Measurements from ENCODE around the gene MTX3. TPM values are rescaled to one million over a fixed set of nuclear protein-coding genes. Genes with fewer than 3 reads are reported as not detected.
A peak's percentile ranks its signal among the peaks of the same experiment; 100 is the strongest.

The MTX3 gene, protein sequence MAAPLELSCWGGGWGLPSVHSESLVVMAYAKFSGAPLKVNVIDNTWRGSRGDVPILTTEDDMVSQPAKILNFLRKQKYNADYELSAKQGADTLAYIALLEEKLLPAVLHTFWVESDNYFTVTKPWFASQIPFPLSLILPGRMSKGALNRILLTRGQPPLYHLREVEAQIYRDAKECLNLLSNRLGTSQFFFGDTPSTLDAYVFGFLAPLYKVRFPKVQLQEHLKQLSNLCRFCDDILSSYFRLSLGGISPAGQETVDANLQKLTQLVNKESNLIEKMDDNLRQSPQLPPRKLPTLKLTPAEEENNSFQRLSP
- total RNA-seq (2021) (33.6 to 37.0 TPM (median 34.6 TPM) in 3 replicates), Bru-seq, nascent RNA (percentile 95 among the genes with signal in this experiment)
- long read RNA-seq, experiment 1, full-length matches to known transcripts = 14 of 69 reads
- long read RNA-seq, experiment 1, partial matches to known transcripts = 7 of 69 reads
- long read RNA-seq, experiment 1, other reads (novel, unspliced or antisense) = 48 of 69 reads
- long read RNA-seq, experiment 2, full-length matches to known transcripts = 2 of 29 reads
- long read RNA-seq, experiment 2, partial matches to known transcripts = 1 of 29 reads
- long read RNA-seq, experiment 2, other reads (novel, unspliced or antisense) = 26 of 29 reads
- long read RNA-seq, experiment 3, full-length matches to known transcripts = 2 of 4 reads
- long read RNA-seq, experiment 3, partial matches to known transcripts = 0 of 4 reads
- long read RNA-seq, experiment 3, other reads (novel, unspliced or antisense) = 2 of 4 reads

DNA sequence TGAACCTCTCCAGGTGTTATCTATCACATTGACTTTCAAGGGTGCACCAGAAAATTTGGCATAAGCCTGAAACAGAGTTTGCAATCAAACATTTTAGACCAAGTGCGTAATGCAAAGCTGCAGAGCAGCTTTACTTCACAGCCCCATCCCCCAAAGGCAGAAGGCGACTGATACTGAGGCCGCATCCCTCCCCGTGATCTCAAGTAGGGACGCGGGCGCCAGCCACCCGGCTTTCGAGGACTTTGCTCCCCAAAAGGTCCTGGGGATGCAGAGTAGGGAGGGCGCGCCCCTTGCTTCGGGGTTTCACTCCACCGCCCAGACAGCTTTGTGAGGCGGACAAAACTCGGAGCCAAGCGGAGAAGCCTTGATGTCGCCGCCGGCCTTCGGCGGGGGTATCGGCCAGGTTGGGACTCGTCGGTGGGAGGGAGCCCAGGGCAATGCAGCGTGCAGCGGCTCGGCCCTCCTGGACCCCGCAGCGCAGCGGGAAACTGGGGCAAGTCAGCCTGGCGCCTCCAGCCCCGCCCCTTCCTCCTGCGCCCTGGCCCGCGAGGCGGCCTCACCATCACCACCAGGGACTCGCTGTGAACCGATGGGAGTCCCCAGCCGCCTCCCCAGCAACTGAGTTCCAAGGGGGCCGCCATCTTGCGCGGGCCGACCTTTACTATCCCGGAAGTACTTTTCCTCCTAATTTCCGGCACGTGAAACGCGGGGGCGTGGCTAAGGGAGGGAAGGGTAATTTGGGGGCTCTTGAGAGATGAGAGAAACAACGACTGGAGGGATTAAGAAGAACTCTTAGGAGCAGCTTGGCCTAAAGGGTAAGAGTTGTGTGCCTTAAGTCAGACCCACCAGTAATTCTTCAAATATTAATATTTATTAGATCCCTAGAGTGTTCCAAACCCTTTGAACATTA is at the start of gene MTX3:
Gene MTX3 (minus strand): TSS at position 665 of the 910 bp plus-strand sequence. CDS start 24 bp downstream, at position 641.
- H3K27me3 Mint-ChIP-seq (ENCODE audit: low read depth) = no peaks in the 10 kb centered on the region
- ATAC-seq = peak; percentile 92
- TF ChIP-seq, protein P1, sequence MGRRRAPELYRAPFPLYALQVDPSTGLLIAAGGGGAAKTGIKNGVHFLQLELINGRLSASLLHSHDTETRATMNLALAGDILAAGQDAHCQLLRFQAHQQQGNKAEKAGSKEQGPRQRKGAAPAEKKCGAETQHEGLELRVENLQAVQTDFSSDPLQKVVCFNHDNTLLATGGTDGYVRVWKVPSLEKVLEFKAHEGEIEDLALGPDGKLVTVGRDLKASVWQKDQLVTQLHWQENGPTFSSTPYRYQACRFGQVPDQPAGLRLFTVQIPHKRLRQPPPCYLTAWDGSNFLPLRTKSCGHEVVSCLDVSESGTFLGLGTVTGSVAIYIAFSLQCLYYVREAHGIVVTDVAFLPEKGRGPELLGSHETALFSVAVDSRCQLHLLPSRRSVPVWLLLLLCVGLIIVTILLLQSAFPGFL (CRISPR knock-in tag; IDR thresholded peaks at IDR 0.05; ENCODE audit: borderline replicate concordance) = no peak; the same call in 1 of the 2 replicates
- TF ChIP-seq, protein P2, sequence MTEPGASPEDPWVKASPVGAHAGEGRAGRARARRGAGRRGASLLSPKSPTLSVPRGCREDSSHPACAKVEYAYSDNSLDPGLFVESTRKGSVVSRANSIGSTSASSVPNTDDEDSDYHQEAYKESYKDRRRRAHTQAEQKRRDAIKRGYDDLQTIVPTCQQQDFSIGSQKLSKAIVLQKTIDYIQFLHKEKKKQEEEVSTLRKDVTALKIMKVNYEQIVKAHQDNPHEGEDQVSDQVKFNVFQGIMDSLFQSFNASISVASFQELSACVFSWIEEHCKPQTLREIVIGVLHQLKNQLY (CRISPR knock-in tag; IDR thresholded peaks at IDR 0.05) = no peak
- peak; percentile 81 for TF ChIP-seq ETV6 (CRISPR knock-in tag; IDR thresholded peaks at IDR 0.05)
- TF ChIP-seq MYBL2 (CRISPR knock-in tag; IDR thresholded peaks at IDR 0.05) = peak; percentile 84; the same call in 1 of the 2 replicates
- peak; percentile 50; the same call in 1 of the 2 replicates for TF ChIP-seq ZNF317 (CRISPR knock-in tag; IDR thresholded peaks at IDR 0.05; ENCODE audit: borderline replicate concordance, low read depth)
- TF ChIP-seq, protein P3, sequence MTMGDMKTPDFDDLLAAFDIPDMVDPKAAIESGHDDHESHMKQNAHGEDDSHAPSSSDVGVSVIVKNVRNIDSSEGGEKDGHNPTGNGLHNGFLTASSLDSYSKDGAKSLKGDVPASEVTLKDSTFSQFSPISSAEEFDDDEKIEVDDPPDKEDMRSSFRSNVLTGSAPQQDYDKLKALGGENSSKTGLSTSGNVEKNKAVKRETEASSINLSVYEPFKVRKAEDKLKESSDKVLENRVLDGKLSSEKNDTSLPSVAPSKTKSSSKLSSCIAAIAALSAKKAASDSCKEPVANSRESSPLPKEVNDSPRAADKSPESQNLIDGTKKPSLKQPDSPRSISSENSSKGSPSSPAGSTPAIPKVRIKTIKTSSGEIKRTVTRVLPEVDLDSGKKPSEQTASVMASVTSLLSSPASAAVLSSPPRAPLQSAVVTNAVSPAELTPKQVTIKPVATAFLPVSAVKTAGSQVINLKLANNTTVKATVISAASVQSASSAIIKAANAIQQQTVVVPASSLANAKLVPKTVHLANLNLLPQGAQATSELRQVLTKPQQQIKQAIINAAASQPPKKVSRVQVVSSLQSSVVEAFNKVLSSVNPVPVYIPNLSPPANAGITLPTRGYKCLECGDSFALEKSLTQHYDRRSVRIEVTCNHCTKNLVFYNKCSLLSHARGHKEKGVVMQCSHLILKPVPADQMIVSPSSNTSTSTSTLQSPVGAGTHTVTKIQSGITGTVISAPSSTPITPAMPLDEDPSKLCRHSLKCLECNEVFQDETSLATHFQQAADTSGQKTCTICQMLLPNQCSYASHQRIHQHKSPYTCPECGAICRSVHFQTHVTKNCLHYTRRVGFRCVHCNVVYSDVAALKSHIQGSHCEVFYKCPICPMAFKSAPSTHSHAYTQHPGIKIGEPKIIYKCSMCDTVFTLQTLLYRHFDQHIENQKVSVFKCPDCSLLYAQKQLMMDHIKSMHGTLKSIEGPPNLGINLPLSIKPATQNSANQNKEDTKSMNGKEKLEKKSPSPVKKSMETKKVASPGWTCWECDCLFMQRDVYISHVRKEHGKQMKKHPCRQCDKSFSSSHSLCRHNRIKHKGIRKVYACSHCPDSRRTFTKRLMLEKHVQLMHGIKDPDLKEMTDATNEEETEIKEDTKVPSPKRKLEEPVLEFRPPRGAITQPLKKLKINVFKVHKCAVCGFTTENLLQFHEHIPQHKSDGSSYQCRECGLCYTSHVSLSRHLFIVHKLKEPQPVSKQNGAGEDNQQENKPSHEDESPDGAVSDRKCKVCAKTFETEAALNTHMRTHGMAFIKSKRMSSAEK (CRISPR knock-in tag; IDR thresholded peaks at IDR 0.05; ENCODE audit: borderline replicate concordance) = no peak
- no peak for TF ChIP-seq HMGA2 (CRISPR knock-in tag; IDR thresholded peaks at IDR 0.05)
- no peak for TF ChIP-seq GTF2I (CRISPR knock-in tag; conservative IDR thresholded peaks at IDR 0.05)
- TF ChIP-seq SMAD4 (CRISPR knock-in tag; IDR thresholded peaks at IDR 0.05) = no peak
- peak; percentile 63; the same call in 1 of the 2 replicates for TF ChIP-seq TEAD1 (CRISPR knock-in tag; IDR thresholded peaks at IDR 0.05)
- TF ChIP-seq RORB (CRISPR knock-in tag; IDR thresholded peaks at IDR 0.05) = no peak
- TF ChIP-seq PRRX2 (CRISPR knock-in tag; IDR thresholded peaks at IDR 0.05) = no peak
- TF ChIP-seq, protein P4, sequence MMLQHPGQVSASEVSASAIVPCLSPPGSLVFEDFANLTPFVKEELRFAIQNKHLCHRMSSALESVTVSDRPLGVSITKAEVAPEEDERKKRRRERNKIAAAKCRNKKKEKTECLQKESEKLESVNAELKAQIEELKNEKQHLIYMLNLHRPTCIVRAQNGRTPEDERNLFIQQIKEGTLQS (CRISPR knock-in tag; conservative IDR thresholded peaks at IDR 0.05) = no peak
- TF ChIP-seq, protein P5, sequence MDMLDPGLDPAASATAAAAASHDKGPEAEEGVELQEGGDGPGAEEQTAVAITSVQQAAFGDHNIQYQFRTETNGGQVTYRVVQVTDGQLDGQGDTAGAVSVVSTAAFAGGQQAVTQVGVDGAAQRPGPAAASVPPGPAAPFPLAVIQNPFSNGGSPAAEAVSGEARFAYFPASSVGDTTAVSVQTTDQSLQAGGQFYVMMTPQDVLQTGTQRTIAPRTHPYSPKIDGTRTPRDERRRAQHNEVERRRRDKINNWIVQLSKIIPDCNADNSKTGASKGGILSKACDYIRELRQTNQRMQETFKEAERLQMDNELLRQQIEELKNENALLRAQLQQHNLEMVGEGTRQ (CRISPR knock-in tag; IDR thresholded peaks at IDR 0.05) = peak; percentile 84
- TF ChIP-seq ZBTB21 (CRISPR knock-in tag; IDR thresholded peaks at IDR 0.05; ENCODE audit: borderline replicate concordance) = peak; percentile 88
- peak; percentile 88 for TF ChIP-seq SP1 (CRISPR knock-in tag; conservative IDR thresholded peaks at IDR 0.05)
- TF ChIP-seq, protein P6, sequence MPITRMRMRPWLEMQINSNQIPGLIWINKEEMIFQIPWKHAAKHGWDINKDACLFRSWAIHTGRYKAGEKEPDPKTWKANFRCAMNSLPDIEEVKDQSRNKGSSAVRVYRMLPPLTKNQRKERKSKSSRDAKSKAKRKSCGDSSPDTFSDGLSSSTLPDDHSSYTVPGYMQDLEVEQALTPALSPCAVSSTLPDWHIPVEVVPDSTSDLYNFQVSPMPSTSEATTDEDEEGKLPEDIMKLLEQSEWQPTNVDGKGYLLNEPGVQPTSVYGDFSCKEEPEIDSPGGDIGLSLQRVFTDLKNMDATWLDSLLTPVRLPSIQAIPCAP (CRISPR knock-in tag; IDR thresholded peaks at IDR 0.05) = peak; percentile 25; the same call in 1 of the 2 replicates
- peak; percentile 93 for TF ChIP-seq FOXP1 (CRISPR knock-in tag; IDR thresholded peaks at IDR 0.05; ENCODE audit: borderline replicate concordance)
- no peak for TF ChIP-seq ZNF671 (CRISPR knock-in tag; IDR thresholded peaks at IDR 0.05)
- TF ChIP-seq GABPB1 (CRISPR knock-in tag; IDR thresholded peaks at IDR 0.05) = peak; percentile 81
- TF ChIP-seq TEAD4 (CRISPR knock-in tag; IDR thresholded peaks at IDR 0.05) = peak; percentile 81; the same call in 1 of the 2 replicates
- TF ChIP-seq, protein P7, sequence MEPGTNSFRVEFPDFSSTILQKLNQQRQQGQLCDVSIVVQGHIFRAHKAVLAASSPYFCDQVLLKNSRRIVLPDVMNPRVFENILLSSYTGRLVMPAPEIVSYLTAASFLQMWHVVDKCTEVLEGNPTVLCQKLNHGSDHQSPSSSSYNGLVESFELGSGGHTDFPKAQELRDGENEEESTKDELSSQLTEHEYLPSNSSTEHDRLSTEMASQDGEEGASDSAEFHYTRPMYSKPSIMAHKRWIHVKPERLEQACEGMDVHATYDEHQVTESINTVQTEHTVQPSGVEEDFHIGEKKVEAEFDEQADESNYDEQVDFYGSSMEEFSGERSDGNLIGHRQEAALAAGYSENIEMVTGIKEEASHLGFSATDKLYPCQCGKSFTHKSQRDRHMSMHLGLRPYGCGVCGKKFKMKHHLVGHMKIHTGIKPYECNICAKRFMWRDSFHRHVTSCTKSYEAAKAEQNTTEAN (CRISPR knock-in tag; IDR thresholded peaks at IDR 0.05) = peak; percentile 88; the same call in 1 of the 2 replicates
- TF ChIP-seq ZNF232 (CRISPR knock-in tag; IDR thresholded peaks at IDR 0.05) = no peak
- TF ChIP-seq, protein P8, sequence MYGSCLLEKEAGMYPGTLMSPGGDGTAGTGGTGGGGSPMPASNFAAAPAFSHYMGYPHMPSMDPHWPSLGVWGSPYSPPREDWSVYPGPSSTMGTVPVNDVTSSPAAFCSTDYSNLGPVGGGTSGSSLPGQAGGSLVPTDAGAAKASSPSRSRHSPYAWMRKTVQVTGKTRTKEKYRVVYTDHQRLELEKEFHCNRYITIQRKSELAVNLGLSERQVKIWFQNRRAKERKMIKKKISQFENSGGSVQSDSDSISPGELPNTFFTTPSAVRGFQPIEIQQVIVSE (CRISPR knock-in tag; IDR thresholded peaks at IDR 0.05; ENCODE audit: borderline replicate concordance) = no peak

More for the DNA sequence above, at the start of gene MTX3:
- ChIA-PET CTCF (interaction anchor here (0.8 to 1.6 kb wide), 2 partner anchors 13 to 93 kb away, joined by 3 to 6 read pairs; no protein-coding TSS in a partner anchor), POLR2A (no interaction called here)
- Mint-ChIP-seq H3K27ac (peak within 1 kb of the TSS; percentile 99), H3K36me3 (peaks cover 27% of the 10 kb centered on the region), H3K4me3 (peak within 1 kb of the TSS; percentile 96), H3K9me3 (no peaks in the 10 kb centered on the region), H3K4me1 (peaks cover 16% of the 10 kb centered on the region)
- DNase-seq (ENCODE audit: low spot score) = peak; percentile 91
